ENCODE results near the gene RPS6KC1.
A peak's percentile ranks its signal among the peaks of the same experiment; 100 is the strongest.
"Not testable (repeated sequence)": the region's sequence is repeated elsewhere in the genome, so short reads cannot be mapped to it uniquely, and the experiment has no call there.

RPS6KC1 gene

GRCh38 chr1:213051127-213051880 lies at the start of gene RPS6KC1:
Gene RPS6KC1, plus strand, starts transcription at chr1:213051241. Its CDS starts 164 bp downstream, at chr1:213051405.
- DNase-seq, result peak; percentile 80

- DNase-seq, result no peak
Observed at GRCh38 chr1:213003256-213003655, 47.8 kb upstream of the RPS6KC1 start.

GRCh38 chr1:213008564-213008963 lies 42.5 kb upstream of the RPS6KC1 start:
- DNase-seq, result no peak

- no peak for DNase-seq
Observed at GRCh38 chr1:213014642-213015041, 36.4 kb upstream of the RPS6KC1 start.

GRCh38 chr1:213015099-213016050 lies 35.7 kb upstream of the RPS6KC1 start, which contains the start of gene ANGEL2:
Gene ANGEL2, minus strand, starts transcription at chr1:213015867. Its CDS starts 196 bp downstream, at chr1:213015671.
- DNase-seq, result peak; percentile 94

- no peak for DNase-seq
Observed at GRCh38 chr1:213017447-213018273, 33.4 kb upstream of the RPS6KC1 start.

GRCh38 chr1:213019450-213019849 lies 31.6 kb upstream of the RPS6KC1 start:
- DNase-seq, result no peak

GRCh38 chr1:213020016-213020415 lies 31.0 kb upstream of the RPS6KC1 start:
- DNase-seq, result no peak

- DNase-seq, result not testable (repeated sequence)
Observed at GRCh38 chr1:213027024-213027423, 24.0 kb upstream of the RPS6KC1 start.

GRCh38 chr1:213032651-213033050 lies 18.4 kb upstream of the RPS6KC1 start:
- DNase-seq, result no peak

GRCh38 chr1:213034713-213035112 lies 16.3 kb upstream of the RPS6KC1 start:
- DNase-seq, result no peak

- DNase-seq, result no peak
Observed at GRCh38 chr1:213035573-213035972, 15.5 kb upstream of the RPS6KC1 start.

- no peak for DNase-seq
Observed at GRCh38 chr1:213041443-213041842, 9.6 kb upstream of the RPS6KC1 start.

- DNase-seq, result not testable (repeated sequence)
Observed at GRCh38 chr1:213045321-213046226, 5.5 kb upstream of the RPS6KC1 start.

GRCh38 chr1:213049232-213049631 lies 1.8 kb upstream of the RPS6KC1 start:
- DNase-seq, result no peak

GRCh38 chr1:213050745-213051126 lies 305 bp upstream of the RPS6KC1 start:
- DNase-seq, result no peak

GRCh38 chr1:213051881-213052202 lies 801 bp downstream of the RPS6KC1 start:
- DNase-seq, result no peak

- DNase-seq, result no peak
Observed at GRCh38 chr1:213053455-213053854, 2.4 kb downstream of the RPS6KC1 start.

- DNase-seq, result no peak
Observed at GRCh38 chr1:213054142-213054541, 3.1 kb downstream of the RPS6KC1 start.

- no peak for DNase-seq
Observed at GRCh38 chr1:213054733-213055591, 3.9 kb downstream of the RPS6KC1 start.

GRCh38 chr1:213055767-213056166 lies 4.7 kb downstream of the RPS6KC1 start:
- no peak for DNase-seq

Measured in DMS79 (cell line).